GOT3 (cell line): ENCODE data around the gene KLF15.

Experiments used
- DNase-seq: peaks from one replicate; lab custom pipeline; 2025; ENCODE audit warnings: mixed read lengths; lab: John Stamatoyannopoulos, UW

The KLF15 gene

GRCh38 chr3:126305427-126305826 lies 51.8 kb downstream of the KLF15 start:
- DNase-seq, result no peak

- DNase-seq, result no peak
Observed at GRCh38 chr3:126304704-126305103, 52.5 kb downstream of the KLF15 start.

- no peak for DNase-seq
Observed at GRCh38 chr3:126304291-126304690, 52.9 kb downstream of the KLF15 start.

- no peak for DNase-seq
Observed at GRCh38 chr3:126303272-126303671, 53.9 kb downstream of the KLF15 start.

- no peak for DNase-seq
Observed at GRCh38 chr3:126300761-126301481, 56.3 kb downstream of the KLF15 start.

GRCh38 chr3:126300001-126300760 lies 57.0 kb downstream of the KLF15 start:
- no peak for DNase-seq

GRCh38 chr3:126295407-126295939 lies 61.7 kb downstream of the KLF15 start:
- no peak for DNase-seq

- no peak for DNase-seq
Observed at GRCh38 chr3:126294211-126294808, 62.9 kb downstream of the KLF15 start.

GRCh38 chr3:126293370-126294082 lies 63.7 kb downstream of the KLF15 start:
- no peak for DNase-seq
